ENCODE results near the gene MOCS1. TPM values are rescaled to one million over a fixed set of nuclear protein-coding genes. Genes with fewer than 3 reads are reported as not detected.

The MOCS1 gene
- total RNA-seq, 4 donors from 2014 or later, result 52.0 to 128 (median 81.1) TPM

DNA sequence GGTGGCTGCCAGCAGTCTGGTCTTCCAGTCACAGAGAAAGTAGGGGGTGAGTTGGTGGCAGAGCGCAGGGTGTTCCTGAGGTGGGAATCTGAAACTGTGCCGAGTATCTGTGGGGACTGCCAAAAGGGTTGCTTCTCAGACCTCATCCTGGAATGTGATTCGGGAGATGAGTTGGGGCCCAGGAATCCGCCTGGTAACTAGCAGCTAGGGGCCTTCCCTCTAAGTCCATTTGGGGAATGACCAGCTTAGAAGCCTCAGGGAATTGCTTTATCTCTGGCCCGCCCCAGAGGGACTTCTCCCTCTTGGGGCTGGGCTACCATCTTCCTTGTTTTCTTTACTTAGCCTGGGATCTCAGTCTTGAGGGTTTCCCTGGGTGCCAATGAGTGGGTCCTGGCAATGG lies 49.6 kb downstream of the MOCS1 start:
- TF ChIP-seq, protein P1, sequence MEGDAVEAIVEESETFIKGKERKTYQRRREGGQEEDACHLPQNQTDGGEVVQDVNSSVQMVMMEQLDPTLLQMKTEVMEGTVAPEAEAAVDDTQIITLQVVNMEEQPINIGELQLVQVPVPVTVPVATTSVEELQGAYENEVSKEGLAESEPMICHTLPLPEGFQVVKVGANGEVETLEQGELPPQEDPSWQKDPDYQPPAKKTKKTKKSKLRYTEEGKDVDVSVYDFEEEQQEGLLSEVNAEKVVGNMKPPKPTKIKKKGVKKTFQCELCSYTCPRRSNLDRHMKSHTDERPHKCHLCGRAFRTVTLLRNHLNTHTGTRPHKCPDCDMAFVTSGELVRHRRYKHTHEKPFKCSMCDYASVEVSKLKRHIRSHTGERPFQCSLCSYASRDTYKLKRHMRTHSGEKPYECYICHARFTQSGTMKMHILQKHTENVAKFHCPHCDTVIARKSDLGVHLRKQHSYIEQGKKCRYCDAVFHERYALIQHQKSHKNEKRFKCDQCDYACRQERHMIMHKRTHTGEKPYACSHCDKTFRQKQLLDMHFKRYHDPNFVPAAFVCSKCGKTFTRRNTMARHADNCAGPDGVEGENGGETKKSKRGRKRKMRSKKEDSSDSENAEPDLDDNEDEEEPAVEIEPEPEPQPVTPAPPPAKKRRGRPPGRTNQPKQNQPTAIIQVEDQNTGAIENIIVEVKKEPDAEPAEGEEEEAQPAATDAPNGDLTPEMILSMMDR (IDR thresholded peaks at IDR 0.05; ENCODE audit: low read depth), result no peak

- TF ChIP-seq, protein P1 (IDR thresholded peaks at IDR 0.05; ENCODE audit: low read depth), result no peak
Observed at GRCh38 chr6:39882531-39882899, 51.7 kb downstream of the MOCS1 start.

DNA sequence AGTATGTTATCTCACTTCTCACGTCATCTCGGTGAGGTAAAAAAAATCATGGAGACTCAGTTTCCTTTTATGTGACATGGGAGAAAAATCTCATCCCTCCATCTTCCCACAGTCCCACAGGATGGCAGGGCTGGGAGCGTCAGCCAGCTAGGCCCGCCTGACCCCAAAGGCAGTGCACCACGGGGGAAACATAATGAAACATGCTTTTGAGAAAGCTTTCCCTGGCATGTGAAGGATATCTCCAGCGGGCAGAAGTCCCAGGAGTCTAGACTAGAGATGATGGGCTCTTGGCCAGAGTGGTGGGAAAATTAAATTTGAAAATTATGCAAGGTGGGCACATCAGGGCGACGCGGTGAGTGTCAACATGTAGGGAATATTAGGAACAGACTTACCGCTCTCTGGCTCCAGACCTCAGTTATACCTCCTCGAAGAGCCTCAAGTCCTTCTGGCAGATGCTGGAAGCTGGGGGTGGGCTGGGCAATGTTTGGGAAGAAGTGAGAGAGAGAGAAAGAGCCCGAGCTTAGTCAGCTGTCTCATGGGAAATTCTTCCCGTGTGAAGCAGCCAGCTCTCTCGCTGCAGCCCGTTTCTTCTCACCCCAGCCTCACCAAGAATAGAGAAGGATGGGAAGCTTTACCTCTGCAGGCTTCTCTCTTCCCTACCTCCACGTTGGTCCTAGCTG lies 52.3 kb downstream of the MOCS1 start:
- TF ChIP-seq, protein P1 (IDR thresholded peaks at IDR 0.05; ENCODE audit: low read depth), result no peak

- TF ChIP-seq, protein P1 (IDR thresholded peaks at IDR 0.05; ENCODE audit: low read depth), result no peak
Observed at GRCh38 chr6:39880594-39880993, 53.7 kb downstream of the MOCS1 start.

DNA sequence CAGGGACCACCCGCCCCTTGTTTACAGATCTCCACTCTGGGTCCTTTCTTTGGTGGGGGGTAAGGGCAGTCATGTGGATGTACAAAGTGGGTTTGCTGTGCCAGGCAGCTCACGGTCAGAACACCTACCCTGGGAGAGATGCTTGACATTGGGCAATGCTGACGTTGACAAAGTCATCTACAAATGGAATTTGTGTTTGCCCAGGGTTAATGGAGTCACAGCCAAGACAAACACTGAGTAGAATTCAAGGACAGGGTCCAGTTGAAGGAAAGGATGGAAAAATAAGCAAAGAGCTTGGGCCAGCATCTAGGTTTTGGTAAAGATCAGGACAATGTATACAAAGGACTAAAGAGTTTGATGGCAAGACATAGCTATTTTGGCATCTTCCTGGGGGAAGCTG lies 54.7 kb downstream of the MOCS1 start:
- TF ChIP-seq, protein P1 (IDR thresholded peaks at IDR 0.05; ENCODE audit: low read depth), result no peak

DNA sequence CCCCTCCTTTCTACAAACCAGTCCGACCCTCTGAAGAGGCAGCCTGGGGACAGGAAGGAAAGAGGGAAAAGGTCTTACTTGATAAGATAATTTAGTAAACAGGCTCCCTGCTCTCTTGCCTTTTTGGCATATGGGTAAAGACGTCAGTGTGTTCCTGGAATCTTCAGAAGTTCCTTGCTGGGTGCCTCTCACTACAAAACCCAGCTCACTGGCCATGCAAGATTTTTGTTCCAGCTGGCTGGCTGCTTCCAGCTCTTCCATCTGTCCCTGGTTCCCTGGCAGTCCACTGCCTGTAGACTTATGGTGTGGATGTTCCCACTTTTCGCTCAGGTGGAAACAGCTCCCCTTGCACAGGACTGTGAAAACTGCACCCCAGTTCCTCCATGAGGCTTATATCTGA lies 57.4 kb downstream of the MOCS1 start:
- TF ChIP-seq, protein P1 (IDR thresholded peaks at IDR 0.05; ENCODE audit: low read depth), result no peak

GRCh38 chr6:39876111-39876510 lies 58.2 kb downstream of the MOCS1 start:
- TF ChIP-seq, protein P1 (IDR thresholded peaks at IDR 0.05; ENCODE audit: low read depth), result no peak
